ENCODE results near the gene CRELD2.

- TF ChIP-seq CEBPB (IDR thresholded peaks at IDR 0.05; ENCODE audit: low read depth, low read length) (no peak), RCOR1 (IDR thresholded peaks at IDR 0.05; ENCODE audit: insufficient replicate concordance, low read length) (no peak), CTCF (conservative IDR thresholded peaks at IDR 0.05; ENCODE audit: low read depth, low read length) (no peak), RAD21 (IDR thresholded peaks at IDR 0.05; ENCODE audit: low read length) (no peak), MXI1 (IDR thresholded peaks at IDR 0.05; ENCODE audit: borderline replicate concordance, low read depth, low read length) (no peak), POLR2A (IDR thresholded peaks at IDR 0.05; ENCODE audit: low read depth, low read length) (no peak), FOS (IDR thresholded peaks at IDR 0.05; ENCODE audit: low read depth, low read length) (no peak), SMC3 (IDR thresholded peaks at IDR 0.05; ENCODE audit: low read depth, low read length) (no peak), NFE2L2 (IDR thresholded peaks at IDR 0.05; ENCODE audit: low read depth, low read length) (no peak), MAFK (IDR thresholded peaks at IDR 0.05; ENCODE audit: low read depth, low read length) (no peak), BHLHE40 (IDR thresholded peaks at IDR 0.05; ENCODE audit: low read depth, low read length) (no peak)
- TF ChIP-seq, protein P1, sequence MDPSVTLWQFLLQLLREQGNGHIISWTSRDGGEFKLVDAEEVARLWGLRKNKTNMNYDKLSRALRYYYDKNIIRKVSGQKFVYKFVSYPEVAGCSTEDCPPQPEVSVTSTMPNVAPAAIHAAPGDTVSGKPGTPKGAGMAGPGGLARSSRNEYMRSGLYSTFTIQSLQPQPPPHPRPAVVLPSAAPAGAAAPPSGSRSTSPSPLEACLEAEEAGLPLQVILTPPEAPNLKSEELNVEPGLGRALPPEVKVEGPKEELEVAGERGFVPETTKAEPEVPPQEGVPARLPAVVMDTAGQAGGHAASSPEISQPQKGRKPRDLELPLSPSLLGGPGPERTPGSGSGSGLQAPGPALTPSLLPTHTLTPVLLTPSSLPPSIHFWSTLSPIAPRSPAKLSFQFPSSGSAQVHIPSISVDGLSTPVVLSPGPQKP (IDR thresholded peaks at IDR 0.05; ENCODE audit: borderline replicate concordance, low read depth, low read length), result no peak
- TF ChIP-seq, protein P2, sequence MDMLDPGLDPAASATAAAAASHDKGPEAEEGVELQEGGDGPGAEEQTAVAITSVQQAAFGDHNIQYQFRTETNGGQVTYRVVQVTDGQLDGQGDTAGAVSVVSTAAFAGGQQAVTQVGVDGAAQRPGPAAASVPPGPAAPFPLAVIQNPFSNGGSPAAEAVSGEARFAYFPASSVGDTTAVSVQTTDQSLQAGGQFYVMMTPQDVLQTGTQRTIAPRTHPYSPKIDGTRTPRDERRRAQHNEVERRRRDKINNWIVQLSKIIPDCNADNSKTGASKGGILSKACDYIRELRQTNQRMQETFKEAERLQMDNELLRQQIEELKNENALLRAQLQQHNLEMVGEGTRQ (IDR thresholded peaks at IDR 0.05; ENCODE audit: low read depth, low read length), result no peak
These were observed 33.8 kb upstream of the CRELD2 start for GRCh38 chr22:49884503-49885260.

All from IMR-90 (cell line).